Fibroblast of lung (primary cell): Measurements from ENCODE around the gene POU3F1.

Source experiments
- CTCF ChIP-seq, 2 donors: IDR thresholded peaks in 1 of 2; conservative IDR thresholded peaks in 1 of 2; 1 replicate in 1 of 2; 2 replicates in 1 of 2; pipeline ENCODE4 v1.5.1; 2011 to 2012; ENCODE audit warnings: low read length in 2 of 2, control low read depth in 1 of 2, inconsistent platforms in 1 of 2, low read depth in 1 of 2, mild to moderate bottlenecking in 1 of 2
- EZH2 ChIP-seq: IDR thresholded peaks from 2 replicates; pipeline ENCODE4 v1.5.1; 2012; ENCODE audit warnings: low read length, control low read depth, mild to moderate bottlenecking; ENCODE audit errors: missing control alignments

GRCh38 chr1:38083541-38083940 is 36.9 kb upstream of the POU3F1 start:
- no peak for TF ChIP-seq CTCF (conservative IDR thresholded peaks at IDR 0.05 in 1 of 2, IDR thresholded peaks at IDR 0.05 in 1 of 2; ENCODE audit: low read depth in 1 of 2, low read length in 2 of 2)
- TF ChIP-seq EZH2: no peak
